ENCODE data around the gene RBBP8.
A peak's percentile ranks its signal among the peaks of the same experiment; 100 is the strongest.
"Not testable (repeated sequence)": the region's sequence is repeated elsewhere in the genome, so short reads cannot be mapped to it uniquely, and the experiment has no call there.

Gene RBBP8

DNA sequence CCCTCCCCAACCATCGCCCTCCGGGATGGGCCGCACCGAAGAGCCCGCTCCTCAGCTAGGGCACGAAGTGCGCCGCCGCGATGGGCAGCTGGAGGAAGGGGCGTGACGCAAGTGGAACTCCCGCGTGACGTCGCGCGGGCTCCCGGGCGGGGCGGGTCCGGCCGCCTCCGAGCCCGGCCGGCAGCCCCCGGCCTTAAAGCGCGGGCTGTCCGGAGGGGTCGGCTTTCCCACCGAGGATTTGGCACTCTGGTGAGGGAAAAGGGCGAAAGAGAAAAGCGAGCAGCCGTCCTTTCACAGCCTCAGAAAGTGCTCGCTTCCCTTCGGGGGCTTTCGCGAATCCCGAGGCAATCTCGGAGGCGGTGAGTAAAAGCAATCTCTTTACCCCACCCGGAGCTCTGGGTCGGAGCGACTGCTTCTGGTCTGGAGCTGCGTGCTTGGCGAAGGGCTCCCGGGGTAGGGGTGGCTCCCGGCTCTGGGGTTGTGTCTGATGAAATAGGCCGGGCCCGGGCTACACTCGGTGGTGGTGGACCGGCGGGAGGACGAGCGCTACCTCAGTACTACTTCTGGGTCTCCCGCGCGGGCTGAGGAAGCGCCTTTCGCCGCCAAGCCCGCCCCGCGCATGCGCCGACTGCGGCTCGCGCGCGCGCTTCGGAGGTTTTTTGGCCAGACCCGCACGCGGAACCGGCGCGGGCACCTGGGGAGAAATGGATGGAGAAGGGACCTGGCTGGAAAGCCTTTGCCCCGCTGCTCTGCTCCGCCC is at the start of gene RBBP8:
RBBP8 (plus strand) TSS at position 123 of the 760 bp plus-strand sequence. CDS start 3,524 bp downstream, outside the sequence.
- DNase-seq (ENCODE audit: low read depth), result peak; percentile 82

DNA sequence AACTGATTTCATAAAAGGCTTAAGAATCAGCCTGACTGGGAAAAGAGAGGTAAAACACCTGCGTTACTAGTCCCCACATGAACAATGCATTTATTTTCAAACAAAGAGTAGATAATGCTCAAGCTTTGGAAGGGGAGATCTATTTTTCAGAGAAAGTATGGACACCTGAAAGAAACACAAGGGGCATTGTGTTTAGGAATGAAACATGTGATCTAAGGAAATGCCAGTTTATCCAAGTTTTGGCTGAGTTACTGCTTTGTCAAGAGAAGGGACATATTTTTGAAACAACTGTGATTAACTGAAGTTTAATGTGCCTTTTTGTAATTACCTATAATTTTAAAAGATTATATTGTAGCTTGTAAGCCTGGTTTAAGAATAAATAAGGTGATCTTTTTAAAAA is 49.3 kb upstream of the RBBP8 start:
- DNase-seq (ENCODE audit: low read depth), result no peak

GRCh38 chr18:22885694-22886093 is 47.4 kb upstream of the RBBP8 start:
- DNase-seq (ENCODE audit: low read depth), result not testable (repeated sequence)

GRCh38 chr18:22899421-22899820 is 33.7 kb upstream of the RBBP8 start:
- DNase-seq (ENCODE audit: low read depth), result no peak

- DNase-seq (ENCODE audit: low read depth), result no peak
These were observed 32.4 kb upstream of the RBBP8 start for GRCh38 chr18:22900558-22901238.

DNA sequence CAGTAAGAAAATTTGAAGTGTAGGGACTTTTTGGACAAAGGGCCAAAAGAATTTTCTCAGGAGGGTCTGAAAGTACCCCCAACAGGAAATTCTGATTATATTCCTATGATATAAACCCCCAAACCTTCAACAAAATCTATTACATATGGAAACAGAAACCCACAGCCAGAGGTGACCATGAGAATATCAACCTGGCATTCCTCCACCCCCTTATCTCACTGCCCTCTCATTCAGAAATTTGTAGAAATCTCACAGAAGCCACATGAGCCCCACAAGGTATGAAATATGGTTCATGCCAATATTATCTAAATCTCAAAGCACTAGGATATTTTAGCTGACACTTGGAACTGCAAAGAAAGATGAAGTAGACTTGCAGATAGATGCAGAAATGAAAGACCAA is 31.0 kb upstream of the RBBP8 start:
- no peak for DNase-seq (ENCODE audit: low read depth)

DNA sequence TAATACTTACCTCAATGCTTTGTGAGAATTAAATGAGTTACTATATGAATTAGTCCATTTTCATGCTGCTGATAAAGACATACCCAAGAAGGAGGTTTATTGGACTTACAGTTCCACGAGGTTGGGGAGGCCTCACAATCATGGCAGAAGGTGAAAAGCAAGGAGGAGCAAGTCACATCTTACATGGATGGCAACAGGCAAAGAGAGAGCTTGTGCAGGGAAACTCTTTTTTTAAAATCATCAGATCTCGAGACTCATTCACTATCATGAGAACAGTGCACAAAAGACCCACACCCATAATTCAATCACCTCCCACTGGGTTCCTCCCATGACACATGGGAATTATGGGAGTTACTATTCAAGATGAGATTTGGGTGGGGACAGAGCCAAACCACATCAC is 29.9 kb upstream of the RBBP8 start:
- not testable (repeated sequence) for DNase-seq (ENCODE audit: low read depth)

GRCh38 chr18:22912149-22912548 is 21.0 kb upstream of the RBBP8 start:
- DNase-seq (ENCODE audit: low read depth), result no peak

- no peak for DNase-seq (ENCODE audit: low read depth)
These were observed 20.3 kb upstream of the RBBP8 start for GRCh38 chr18:22912835-22913234.

GRCh38 chr18:22913861-22914260 is 19.3 kb upstream of the RBBP8 start:
- no peak for DNase-seq (ENCODE audit: low read depth)

DNA sequence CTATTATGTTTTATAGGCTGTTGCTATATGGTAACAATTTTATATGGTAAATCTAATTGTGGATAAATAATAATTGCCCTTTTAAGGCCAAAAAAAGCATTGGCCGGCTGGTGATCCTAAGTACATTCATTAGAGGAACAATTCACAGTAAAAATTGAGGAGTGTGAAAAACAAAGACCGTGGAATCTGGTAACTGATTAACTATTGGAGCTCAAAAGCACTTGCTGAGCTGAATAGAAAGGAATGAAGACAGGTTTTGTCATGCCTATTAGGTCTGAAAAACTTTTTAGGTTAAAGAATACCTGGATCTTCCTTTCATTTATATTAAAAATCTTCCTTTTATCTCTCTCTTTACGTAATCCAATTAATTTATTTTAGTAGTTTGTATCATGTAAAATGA is 18.5 kb upstream of the RBBP8 start:
- DNase-seq (ENCODE audit: low read depth), result no peak

- DNase-seq (ENCODE audit: low read depth), result no peak
These were observed 17.8 kb upstream of the RBBP8 start for GRCh38 chr18:22915337-22915736.

- no peak for DNase-seq (ENCODE audit: low read depth)
These were observed 11.4 kb upstream of the RBBP8 start for GRCh38 chr18:22921772-22922171.

GRCh38 chr18:22924589-22924988 is 8.5 kb upstream of the RBBP8 start:
- no peak for DNase-seq (ENCODE audit: low read depth)

DNA sequence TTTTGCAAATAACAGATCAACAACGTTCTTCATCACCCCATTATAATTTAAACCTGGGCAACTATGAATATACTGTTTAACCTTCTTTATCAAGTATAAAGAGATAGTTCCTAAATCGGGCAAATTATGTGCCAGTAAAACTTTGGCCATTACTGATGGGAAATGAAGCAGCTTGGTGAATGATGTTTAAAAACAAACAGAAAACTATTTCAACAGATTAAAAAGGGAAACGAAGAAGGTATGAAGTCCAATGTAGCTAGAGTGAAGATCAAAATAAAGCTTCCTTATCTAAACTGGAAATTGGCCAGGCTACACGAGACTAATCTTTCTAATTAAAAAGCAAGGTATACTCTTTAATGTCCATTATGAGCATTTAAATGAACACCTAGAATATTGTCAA is 6.7 kb upstream of the RBBP8 start:
- DNase-seq (ENCODE audit: low read depth), result no peak

- no peak for DNase-seq (ENCODE audit: low read depth)
These were observed 4.8 kb upstream of the RBBP8 start for GRCh38 chr18:22928339-22928738.

DNA sequence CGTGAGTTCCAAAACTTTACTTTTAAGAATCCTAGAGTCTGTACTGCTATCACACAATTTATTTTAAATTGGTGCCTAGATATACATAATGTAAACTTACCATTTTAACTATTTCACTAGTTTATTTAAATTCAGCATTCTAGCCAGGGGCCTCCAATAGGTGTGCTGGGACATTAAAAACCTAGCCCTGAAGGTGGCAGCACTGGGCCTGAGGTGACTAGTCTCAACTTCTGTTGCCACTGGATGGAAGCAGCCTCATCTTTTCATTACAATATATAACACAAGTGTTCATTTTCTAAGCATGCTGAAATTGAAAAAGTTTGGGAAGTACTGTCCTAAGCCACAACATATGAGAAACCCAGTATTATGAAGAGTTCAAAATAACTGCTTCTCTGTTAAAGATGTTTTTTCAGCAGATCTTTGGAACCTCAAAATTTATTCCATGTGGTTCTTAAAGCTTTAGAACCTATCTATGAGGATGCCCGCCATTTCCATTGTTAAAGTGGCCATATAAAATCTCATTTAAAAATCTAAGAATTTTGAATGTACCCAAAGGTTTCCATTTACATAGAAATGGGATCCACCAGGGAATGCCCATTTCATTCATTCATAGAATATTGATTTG is 2.9 kb upstream of the RBBP8 start:
- DNase-seq (ENCODE audit: low read depth), result peak; percentile 73

DNA sequence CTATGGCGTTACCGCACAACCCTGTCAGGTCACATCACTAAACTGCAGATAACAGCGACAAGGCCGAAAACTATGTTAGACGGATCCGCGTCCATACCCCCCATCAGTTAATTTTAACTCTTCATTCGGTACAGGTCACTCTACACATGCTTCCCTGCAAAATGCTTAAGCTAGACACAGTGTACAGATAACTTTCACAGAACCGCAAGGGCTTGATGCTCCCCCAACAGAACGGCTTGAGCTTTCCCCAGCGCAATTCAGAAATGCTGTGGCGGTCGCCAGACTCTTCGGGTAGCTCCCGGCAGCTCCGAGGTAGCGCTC is 283 bp upstream of the RBBP8 start:
- peak; percentile 0 for DNase-seq (ENCODE audit: low read depth)

GRCh38 chr18:22933966-22934423 is 867 bp downstream of the RBBP8 start:
- no peak for DNase-seq (ENCODE audit: low read depth)

DNA sequence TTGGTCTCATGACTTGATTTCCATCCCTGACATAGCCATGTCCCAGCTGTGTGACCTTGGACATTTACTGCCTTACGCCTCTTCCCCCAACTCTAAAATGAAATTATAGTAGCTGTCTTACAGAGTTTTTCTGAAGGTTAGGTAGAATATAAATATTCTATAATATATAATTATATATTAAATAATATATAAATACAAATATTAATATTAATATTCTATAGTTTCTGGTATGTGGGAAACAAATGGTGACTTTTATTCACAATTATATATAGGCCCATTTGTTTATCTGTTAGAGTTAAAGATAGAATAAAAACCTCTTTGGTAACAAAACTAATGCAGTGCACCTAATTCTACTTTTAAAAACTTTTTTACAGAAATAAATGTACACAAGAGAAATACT is 1.7 kb downstream of the RBBP8 start:
- no peak for DNase-seq (ENCODE audit: low read depth)

DNA sequence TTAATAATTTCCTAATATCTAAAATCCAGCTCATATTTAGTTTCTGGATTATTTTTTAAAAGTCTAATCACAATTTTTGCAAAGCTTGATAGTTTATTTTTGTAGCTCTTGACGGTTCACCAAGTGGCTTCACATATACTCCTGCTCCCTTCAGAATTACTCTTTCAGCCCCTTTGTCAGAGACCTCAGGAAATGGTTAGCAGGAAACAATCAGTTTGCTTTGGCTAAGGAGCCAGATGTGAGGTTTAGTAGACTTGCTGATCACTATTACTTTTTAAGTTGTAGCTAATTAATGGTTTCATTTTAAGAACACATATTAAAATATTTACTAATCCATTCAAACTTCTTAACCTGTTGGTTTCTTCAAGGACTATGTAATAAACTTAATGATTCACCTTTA is 2.3 kb downstream of the RBBP8 start:
- no peak for DNase-seq (ENCODE audit: low read depth)

DNA sequence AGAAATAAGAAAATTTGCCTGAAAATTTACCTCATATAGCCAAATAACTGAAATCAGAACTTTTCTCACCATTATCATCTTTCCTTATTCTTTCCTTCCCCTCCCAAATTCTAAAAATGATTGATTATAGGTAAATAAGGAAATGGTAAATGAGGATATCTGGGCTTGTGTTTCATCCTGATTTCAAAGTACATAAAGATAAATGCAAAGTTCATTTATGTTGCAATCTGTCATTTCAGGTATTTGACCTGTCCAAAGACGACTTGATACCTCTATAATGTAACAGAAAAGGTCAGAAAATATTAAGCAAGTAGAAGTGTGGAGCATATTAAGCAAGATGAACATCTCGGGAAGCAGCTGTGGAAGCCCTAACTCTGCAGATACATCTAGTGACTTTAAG is 3.4 kb downstream of the RBBP8 start:
- no peak for DNase-seq (ENCODE audit: low read depth)

DNA sequence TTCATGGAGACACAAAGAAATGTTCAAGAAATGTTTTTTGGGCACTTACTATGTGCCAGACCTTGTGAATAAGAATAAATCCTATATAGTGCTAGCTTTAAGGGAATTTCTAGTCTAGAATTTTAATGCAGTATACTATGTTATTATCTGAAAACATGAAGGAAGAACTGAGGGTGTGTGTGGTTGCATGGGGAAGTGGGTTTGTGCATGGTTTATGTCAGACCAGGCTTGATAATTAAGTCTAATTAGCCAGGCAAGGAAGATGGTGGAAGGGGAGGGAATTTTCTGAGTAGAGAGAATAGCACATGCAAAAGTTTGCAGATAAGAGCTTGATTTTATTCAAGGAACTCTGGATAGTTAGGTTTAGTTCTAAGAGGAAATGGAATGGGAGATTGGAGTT is 6.5 kb downstream of the RBBP8 start:
- no peak for DNase-seq (ENCODE audit: low read depth)

Data from activated T-cell treated with anti-CD3 and anti-CD28 coated beads for 24 hours (primary cell).